ENCODE results near the gene ERBB4. TPM values are rescaled to one million over a fixed set of nuclear protein-coding genes. Genes with fewer than 3 reads are reported as not detected.

The ERBB4 gene
- total RNA-seq, 1 experiment from 2014 or later = 0.04 TPM

DNA sequence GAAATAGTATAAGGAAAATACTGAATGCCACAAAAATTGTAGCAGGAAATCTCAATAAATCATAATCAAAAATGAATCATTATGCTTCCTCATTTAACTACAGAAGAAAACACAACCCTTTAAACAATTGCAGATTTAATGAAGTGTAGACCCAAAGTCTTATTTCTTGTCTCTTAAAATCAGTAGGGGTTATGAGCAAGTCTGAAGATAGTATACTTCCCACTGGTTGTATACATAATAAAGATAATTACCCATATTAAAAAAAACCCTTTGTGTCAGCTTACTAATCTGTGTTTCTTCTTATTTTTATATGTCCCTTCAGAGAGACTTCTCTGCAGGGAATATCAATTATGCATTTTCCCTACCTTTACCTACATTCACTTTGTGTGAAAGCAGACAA is 504.7 kb downstream of the ERBB4 start:
- H2BK20ac ChIP-seq (ENCODE audit: low read depth, low read length, poor library complexity, severe bottlenecking) = no peak overlapping the region
- H3K27ac ChIP-seq (ENCODE audit: insufficient read length, low read depth, low read length) = no peak overlapping the region
- no peaks in the 10 kb centered on the region for H3K79me1 ChIP-seq (ENCODE audit: insufficient read depth, low read depth, low read length, poor library complexity, severe bottlenecking)
- no peak overlapping the region for H3K9ac ChIP-seq (ENCODE audit: extremely low read depth, insufficient read length, low read length)
- no peaks in the 10 kb centered on the region for H3K36me3 Mint-ChIP-seq (ENCODE audit: insufficient read depth in 1 of 3, low read depth in 3 of 3)
- no peak overlapping the region for H3K4me3 Mint-ChIP-seq
- H3K23ac ChIP-seq (ENCODE audit: insufficient read length, low read depth, low read length) = no peak overlapping the region
- H4K8ac ChIP-seq (replicated peaks; ENCODE audit: insufficient read length, low read depth, low read length) = no peak overlapping the region
- no peaks in the 10 kb centered on the region for H3K23me2 ChIP-seq (ENCODE audit: insufficient read length, low read depth, low read length, poor library complexity, severe bottlenecking)
- H2AFZ ChIP-seq (ENCODE audit: low read length) = no peak overlapping the region
- no peak overlapping the region for H4K5ac ChIP-seq (ENCODE audit: insufficient read length, low read depth, low read length)
- no peak overlapping the region for H2BK15ac ChIP-seq (ENCODE audit: low read depth, low read length)
- H3K18ac ChIP-seq (ENCODE audit: insufficient read length, low read depth, low read length) = no peak overlapping the region
- no peak overlapping the region for H3K27ac Mint-ChIP-seq
- no peak overlapping the region for H3K4me2 ChIP-seq (ENCODE audit: insufficient read depth, insufficient read length, low read length)
- H3K56ac ChIP-seq (ENCODE audit: insufficient read length, low read depth, low read length) = no peak overlapping the region
- H3K27me3 ChIP-seq (ENCODE audit: insufficient read depth, low read length) = no peaks in the 10 kb centered on the region
- no peak overlapping the region for H4K91ac ChIP-seq (ENCODE audit: insufficient read length, low read depth, low read length)
- no peak overlapping the region for H3K14ac ChIP-seq (ENCODE audit: insufficient read depth, low read length)
- H2BK120ac ChIP-seq (ENCODE audit: low read depth, low read length, poor library complexity, severe bottlenecking) = no peak overlapping the region
- H3K27me3 Mint-ChIP-seq (ENCODE audit: low read depth) = no peaks in the 10 kb centered on the region
- TF ChIP-seq, protein P1, sequence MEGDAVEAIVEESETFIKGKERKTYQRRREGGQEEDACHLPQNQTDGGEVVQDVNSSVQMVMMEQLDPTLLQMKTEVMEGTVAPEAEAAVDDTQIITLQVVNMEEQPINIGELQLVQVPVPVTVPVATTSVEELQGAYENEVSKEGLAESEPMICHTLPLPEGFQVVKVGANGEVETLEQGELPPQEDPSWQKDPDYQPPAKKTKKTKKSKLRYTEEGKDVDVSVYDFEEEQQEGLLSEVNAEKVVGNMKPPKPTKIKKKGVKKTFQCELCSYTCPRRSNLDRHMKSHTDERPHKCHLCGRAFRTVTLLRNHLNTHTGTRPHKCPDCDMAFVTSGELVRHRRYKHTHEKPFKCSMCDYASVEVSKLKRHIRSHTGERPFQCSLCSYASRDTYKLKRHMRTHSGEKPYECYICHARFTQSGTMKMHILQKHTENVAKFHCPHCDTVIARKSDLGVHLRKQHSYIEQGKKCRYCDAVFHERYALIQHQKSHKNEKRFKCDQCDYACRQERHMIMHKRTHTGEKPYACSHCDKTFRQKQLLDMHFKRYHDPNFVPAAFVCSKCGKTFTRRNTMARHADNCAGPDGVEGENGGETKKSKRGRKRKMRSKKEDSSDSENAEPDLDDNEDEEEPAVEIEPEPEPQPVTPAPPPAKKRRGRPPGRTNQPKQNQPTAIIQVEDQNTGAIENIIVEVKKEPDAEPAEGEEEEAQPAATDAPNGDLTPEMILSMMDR (conservative IDR thresholded peaks at IDR 0.05) = no peak
- peaks cover 5% of the 10 kb centered on the region in 2 experiments for H3K4me1 Mint-ChIP-seq
- H3K9me3 Mint-ChIP-seq = no peaks in the 10 kb centered on the region
- no peak overlapping the region for H2AK5ac ChIP-seq (ENCODE audit: insufficient read length, low read length)
- H3K79me2 ChIP-seq (ENCODE audit: insufficient read depth, low read length) = no peaks in the 10 kb centered on the region
- no peaks in the 10 kb centered on the region for H4K20me1 ChIP-seq (ENCODE audit: control insufficient read depth, insufficient read depth, insufficient read length)
- H2BK5ac ChIP-seq (ENCODE audit: insufficient read length, low read length) = no peak overlapping the region
- no peaks in the 10 kb centered on the region for H3K4me1 ChIP-seq (ENCODE audit: insufficient read depth, low read length)
- H3K9me3 ChIP-seq (ENCODE audit: control insufficient read depth, low read depth, low read length) = no peaks in the 10 kb centered on the region
- DNase-seq = no peak
- H2BK12ac ChIP-seq (ENCODE audit: insufficient read length, low read depth, low read length) = no peak overlapping the region
- H3T11ph ChIP-seq (ENCODE audit: low read length) = no peak overlapping the region
- H3K4ac ChIP-seq (ENCODE audit: low read depth, low read length) = no peak overlapping the region

All from H9 (cell line).